ENCODE results near the gene HIRA.

GRCh38 chr22:19368876-19369275 is 62.7 kb downstream of the HIRA start:
- TF ChIP-seq YY1 (IDR thresholded peaks at IDR 0.05; ENCODE audit: borderline replicate concordance in 1 of 3, control insufficient read depth in 1 of 3, extremely low read depth in 1 of 3, insufficient read depth in 3 of 3, insufficient read length in 1 of 3, insufficient replicate concordance in 2 of 3, low read depth in 1 of 3, low read length in 2 of 3) (no peak), ATF2 (CRISPR knock-in tag; IDR thresholded peaks at IDR 0.05) (no peak), POLR2A (conservative IDR thresholded peaks at IDR 0.05) (no peak), BCLAF1 (IDR thresholded peaks at IDR 0.05; ENCODE audit: borderline replicate concordance in 1 of 2, control insufficient read depth in 1 of 2, low read depth in 2 of 2, low read length in 1 of 2) (no peak), RCOR1 (IDR thresholded peaks at IDR 0.05; ENCODE audit: borderline replicate concordance in 1 of 2, low read depth in 2 of 2, low read length in 2 of 2) (no peak), ZNF551 (CRISPR knock-in tag; IDR thresholded peaks at IDR 0.05) (no peak), RERE (CRISPR knock-in tag; IDR thresholded peaks at IDR 0.05; ENCODE audit: borderline replicate concordance) (no peak), KLF6 (CRISPR knock-in tag; IDR thresholded peaks at IDR 0.05; ENCODE audit: borderline replicate concordance) (no peak), MYC (IDR thresholded peaks at IDR 0.05; ENCODE audit: low read depth, low read length) (no peak), MYC (CRISPR knock-in tag; IDR thresholded peaks at IDR 0.05; ENCODE audit: borderline replicate concordance, low read depth) (no peak), MXI1 (IDR thresholded peaks at IDR 0.05; ENCODE audit: low read depth, low read length) (no peak), SMAD3 (CRISPR knock-in tag; conservative IDR thresholded peaks at IDR 0.05) (no peak), SPI1 (IDR thresholded peaks at IDR 0.05; ENCODE audit: borderline replicate concordance, low read depth, low read length) (no peak), ZNF449 (CRISPR knock-in tag; IDR thresholded peaks at IDR 0.05) (no peak)
